ENCODE data around the gene SNX14. TPM values are rescaled to one million over a fixed set of nuclear protein-coding genes. Genes with fewer than 3 reads are reported as not detected.

Gene SNX14
- total and polyA plus RNA-seq, 11 donors = 23.3 to 41.8 (median 31.8) TPM

DNA sequence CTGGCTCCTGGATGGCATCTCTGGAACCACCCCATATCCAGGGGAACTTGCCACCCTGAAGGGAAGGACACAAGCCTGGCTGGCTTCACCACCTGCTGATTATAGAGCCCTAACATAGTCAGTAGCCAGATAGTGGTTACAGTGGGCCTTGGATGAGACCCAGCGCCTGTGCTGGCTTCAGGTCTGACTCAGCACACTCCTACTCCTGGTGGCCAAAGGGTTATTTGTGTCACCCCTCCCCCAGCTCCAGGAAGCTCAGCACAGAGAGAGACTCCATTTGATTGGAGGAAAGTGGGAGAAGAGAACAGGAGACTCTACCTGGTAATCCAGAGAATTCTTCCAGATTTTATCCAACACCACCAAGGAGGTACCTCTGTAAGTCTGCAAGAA lies 12.8 kb downstream of the SNX14 start:
- TF ChIP-seq, protein P1, sequence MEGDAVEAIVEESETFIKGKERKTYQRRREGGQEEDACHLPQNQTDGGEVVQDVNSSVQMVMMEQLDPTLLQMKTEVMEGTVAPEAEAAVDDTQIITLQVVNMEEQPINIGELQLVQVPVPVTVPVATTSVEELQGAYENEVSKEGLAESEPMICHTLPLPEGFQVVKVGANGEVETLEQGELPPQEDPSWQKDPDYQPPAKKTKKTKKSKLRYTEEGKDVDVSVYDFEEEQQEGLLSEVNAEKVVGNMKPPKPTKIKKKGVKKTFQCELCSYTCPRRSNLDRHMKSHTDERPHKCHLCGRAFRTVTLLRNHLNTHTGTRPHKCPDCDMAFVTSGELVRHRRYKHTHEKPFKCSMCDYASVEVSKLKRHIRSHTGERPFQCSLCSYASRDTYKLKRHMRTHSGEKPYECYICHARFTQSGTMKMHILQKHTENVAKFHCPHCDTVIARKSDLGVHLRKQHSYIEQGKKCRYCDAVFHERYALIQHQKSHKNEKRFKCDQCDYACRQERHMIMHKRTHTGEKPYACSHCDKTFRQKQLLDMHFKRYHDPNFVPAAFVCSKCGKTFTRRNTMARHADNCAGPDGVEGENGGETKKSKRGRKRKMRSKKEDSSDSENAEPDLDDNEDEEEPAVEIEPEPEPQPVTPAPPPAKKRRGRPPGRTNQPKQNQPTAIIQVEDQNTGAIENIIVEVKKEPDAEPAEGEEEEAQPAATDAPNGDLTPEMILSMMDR (IDR thresholded peaks at IDR 0.05) = no peak
- 22 to 73% (median 65%) methylated on average over 1 of the region's 1 CpG for WGBS, 4 donors
- peak overlapping the region in 3 of 12 donors; percentile 16 to 36 (median 20) for H3K27ac ChIP-seq
- H3K9me3 ChIP-seq = peaks cover 0 to 38% (median 13%) of the 10 kb centered on the region in 12 donors
- H3K27me3 ChIP-seq = no peaks in the 10 kb centered on the region
- H3K36me3 ChIP-seq = peaks cover 0 to 3% (median 0%) of the 10 kb centered on the region in 9 donors
- DNase-seq = peak; percentile 19 to 68 (median 67)
- intact Hi-C loops (cut with DNase I) = no loop called here
- no peak overlapping the region for H3K4me3 ChIP-seq
- peak; percentile 88 to 96 (median 92) for ATAC-seq
- peaks cover 0 to 51% (median 36%) of the 10 kb centered on the region in 12 donors for H3K4me1 ChIP-seq

DNA sequence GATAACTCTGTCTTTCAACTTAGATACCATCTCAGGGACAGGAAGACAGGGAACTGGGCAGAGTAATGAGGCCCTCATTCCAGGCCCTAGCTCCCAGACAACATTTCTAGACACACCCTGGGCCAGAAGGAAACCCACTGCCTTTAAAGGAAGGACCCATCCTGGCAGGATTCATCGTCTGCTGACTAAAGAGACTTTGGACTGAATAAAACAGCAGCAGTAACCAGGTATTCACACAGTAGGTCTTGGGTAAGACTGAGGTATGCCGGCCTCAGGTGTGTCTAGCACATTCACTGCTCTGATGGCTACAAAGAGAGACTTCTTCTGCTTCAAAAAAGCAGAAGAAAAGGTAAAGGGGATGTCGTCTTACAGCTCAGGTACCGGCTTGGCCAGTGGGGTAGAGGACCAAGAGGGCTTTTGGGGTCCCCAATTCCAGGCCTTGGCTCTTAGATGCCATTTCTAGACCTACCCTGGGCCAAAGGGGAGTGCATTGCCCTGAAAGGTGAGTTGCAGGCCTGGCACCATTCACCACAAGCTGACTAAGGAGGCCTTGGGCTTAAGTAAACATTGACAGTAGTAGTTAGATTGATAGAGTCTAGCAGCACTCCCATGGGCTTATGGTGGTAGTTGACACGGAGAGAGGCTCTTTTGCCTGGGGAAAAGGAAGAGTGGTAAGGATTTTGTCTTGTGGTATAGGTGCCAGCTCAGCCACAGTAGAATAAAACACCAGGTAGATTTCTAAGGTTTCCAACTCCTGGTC lies 13.4 kb downstream of the SNX14 start:
- H3K4me1 ChIP-seq = peaks cover 0 to 56% (median 37%) of the 10 kb centered on the region in 12 donors

GRCh38 chr6:85579581-85579980 lies 14.1 kb downstream of the SNX14 start:
- 75 to 84% (median 80%) methylated on average over 4 of the region's 4 CpGs for WGBS, 4 donors
- DNase-seq (no peak), ATAC-seq (peak in 2 of 4 donors; percentile 13 to 18)
- Histone ChIP-seq H3K4me3 (no peak overlapping the region), H3K27ac (no peak overlapping the region), H3K4me1 (peaks cover 0 to 60% (median 37%) of the 10 kb centered on the region in 12 donors), H3K36me3 (peaks cover 0 to 3% (median 0%) of the 10 kb centered on the region in 9 donors), H3K27me3 (no peaks in the 10 kb centered on the region), H3K9me3 (peaks cover 0 to 34% (median 13%) of the 10 kb centered on the region in 12 donors)
- intact Hi-C loops (cut with DNase I) = loop anchor here in 1 of 10 donors (10.0 kb wide), 1 partner anchor 95 kb away; no protein-coding TSS in a partner anchor
- TF ChIP-seq, protein P1 (IDR thresholded peaks at IDR 0.05) = no peak
- TF ChIP-seq POLR2A (IDR thresholded peaks at IDR 0.05) = no peak

More for the DNA sequence above, 13.4 kb downstream of the SNX14 start:
- H3K36me3 ChIP-seq = peaks cover 0 to 3% (median 0%) of the 10 kb centered on the region in 9 donors
- H3K4me3 ChIP-seq = no peak overlapping the region
- peak in 3 of 4 donors; percentile 14 to 46 (median 29) for ATAC-seq
- H3K27ac ChIP-seq = peak overlapping the region in 3 of 12 donors; percentile 16 to 36 (median 20)
- no peaks in the 10 kb centered on the region for H3K27me3 ChIP-seq
- 82 to 86% (median 83%) methylated on average over 5 of the region's 5 CpGs for WGBS, 4 donors
- intact Hi-C loops (cut with DNase I) = no loop called here
- H3K9me3 ChIP-seq = peaks cover 0 to 38% (median 13%) of the 10 kb centered on the region in 12 donors
- DNase-seq = no peak
- TF ChIP-seq, protein P1 (IDR thresholded peaks at IDR 0.05) = no peak
- no peak for TF ChIP-seq POLR2A (IDR thresholded peaks at IDR 0.05)

DNA sequence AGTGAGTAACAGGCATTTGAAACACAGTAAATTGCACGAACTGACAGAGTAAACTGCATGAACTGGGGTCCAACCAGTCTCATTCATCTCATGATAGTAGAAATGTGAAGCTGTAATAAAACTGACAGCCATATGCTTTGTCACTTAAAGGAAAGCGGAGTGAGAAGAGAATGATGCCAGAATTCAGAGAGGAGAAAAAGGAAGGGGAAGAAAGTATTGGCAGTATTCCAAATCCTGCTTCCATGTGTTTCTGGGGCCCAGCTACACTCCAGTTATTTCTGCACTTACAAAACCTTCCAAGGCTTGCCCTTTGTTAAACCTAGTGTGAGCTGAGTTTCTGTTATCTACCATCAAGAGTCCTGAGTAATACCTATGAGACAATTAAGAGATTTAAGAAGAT lies 17.2 kb downstream of the SNX14 start:
- peaks cover 0 to 60% (median 37%) of the 10 kb centered on the region in 12 donors for H3K4me1 ChIP-seq

More for the DNA sequence above, 17.2 kb downstream of the SNX14 start:
- Histone ChIP-seq H3K4me3 (no peak overlapping the region), H3K36me3 (peaks cover 0 to 14% (median 7%) of the 10 kb centered on the region in 9 donors), H3K9me3 (peaks cover 0 to 3% (median 0%) of the 10 kb centered on the region in 12 donors), H3K27ac (no peak overlapping the region), H3K27me3 (no peaks in the 10 kb centered on the region)
- intact Hi-C loops (cut with DNase I) = loop anchor here in 1 of 10 donors (10.0 kb wide), 1 partner anchor 98 kb away; no protein-coding TSS in a partner anchor
- no peak for DNase-seq
- TF ChIP-seq, protein P1 (IDR thresholded peaks at IDR 0.05) = no peak
- no peak for TF ChIP-seq POLR2A (IDR thresholded peaks at IDR 0.05)
- WGBS, 4 donors = 42 to 53% (median 43%) methylated on average over 2 of the region's 2 CpGs
- peak in 1 of 4 donors; percentile 30 for ATAC-seq

Measured in heart left ventricle (tissue), 16 donors.